Gastrocnemius medialis (tissue), 4 donors: ENCODE measurements around the gene PRXL2C. TPM values are rescaled to one million over a fixed set of nuclear protein-coding genes. Genes with fewer than 3 reads are reported as not detected.

ENCODE experiments used
- ATAC-seq, 2 donors: fragments of 150-250 bp; one replicate each; pipeline ENCODE4 v1.9.1; 2016
- DNase-seq, 2 donors: peaks; one replicate each; pipeline ENCODE4 v3.0.0-alpha.2; 2019
- H3K27ac ChIP-seq, 4 donors: fragments of 200-600 bp; sonication (generic); 1 replicate in 1 of 4; 2 replicates in 3 of 4; pipeline ENCODE4 v1.5.1; 2016 to 2018; ENCODE audit warnings: mild to moderate bottlenecking in 2 of 4, moderate library complexity in 1 of 4
- H3K27me3 ChIP-seq, 3 donors: fragments of 200-600 bp; sonication (generic) in 2 of 3; 1 replicate in 1 of 3; 2 replicates in 2 of 3; pipeline versions ENCODE4 v1.5.1 to v1.6.0; 2016 to 2019; ENCODE audit warnings: mild to moderate bottlenecking in 1 of 3, moderate library complexity in 1 of 3
- H3K36me3 ChIP-seq, 2 donors: fragments of 200-600 bp; sonication (generic) in 1 of 2; one replicate each; pipeline ENCODE4 v1.5.1; 2017 to 2018
- H3K4me1 ChIP-seq, 2 donors: fragments of 200-600 bp; sonication (generic) in 1 of 2; one replicate each; pipeline ENCODE4 v1.5.1; 2016 to 2017; ENCODE audit warnings: mild to moderate bottlenecking in 2 of 2
- H3K4me3 ChIP-seq, 4 donors: fragments of 200-600 bp; sonication (generic) in 3 of 4; 1 replicate in 1 of 4; 2 replicates in 3 of 4; pipeline ENCODE4 v1.5.1; 2016 to 2019; ENCODE audit warnings: mild to moderate bottlenecking in 2 of 4
- H3K9me3 ChIP-seq, 3 donors: fragments of 200-600 bp; sonication (generic) in 2 of 3; 1 replicate in 1 of 3; 2 replicates in 2 of 3; pipeline ENCODE4 v1.5.1; 2016 to 2019
- CTCF ChIP-seq, 5 experiments: fragments of 450-650 bp in 3 of 5; fragments of 200-600 bp in 2 of 5; sonication (generic) in 2 of 5; IDR thresholded peaks in 4 of 5; conservative IDR thresholded peaks in 1 of 5; 1 replicate in 4 of 5; 2 replicates in 1 of 5; pipeline ENCODE4 v1.5.1; 2016 to 2019; ENCODE audit warnings: antibody characterized with exemption in 5 of 5, mild to moderate bottlenecking in 3 of 5, moderate library complexity in 3 of 5
- POLR2A ChIP-seq, 2 donors: fragments of 450-650 bp; IDR thresholded peaks; one replicate each; pipeline ENCODE4 v1.6.1; 2017; ENCODE audit warnings: antibody characterized with exemption in 2 of 2, mild to moderate bottlenecking in 2 of 2, moderate library complexity in 2 of 2
- in situ Hi-C, 4 donors: fragments of 200-750 bp; cut with MboI; loops; one replicate each; pipeline versions ENCODE4 v1.15.0 to v1.8.0; 2017; ENCODE audit warnings: low sequenced_read_pairs in 4 of 4
- intact Hi-C: fragments of 100-400 bp; cut with DNase I; formaldehyde crosslinking; loops from one replicate; pipeline ENCODE4 v1.15.1; 2023; ENCODE audit warnings: low total_unique reads
- total RNA-seq, 4 donors: library from RNA; depleted of rRNA; stranded (reverse); fragments of >200 nt; gene quantifications; one replicate each; pipeline versions ENCODE4 v1.1.0 to v1.2.3, GENCODE V29; 2016

PRXL2C gene
- total RNA-seq, 4 donors from 2014 or later, result 16.9 to 29.4 (median 23.8) TPM

GRCh38 chr9:96609732-96610131 is 45.4 kb downstream of the PRXL2C start:
- intact Hi-C loops, result no loop called here
- Histone ChIP-seq H3K27ac (no peak overlapping the region), H3K36me3 (no peaks in the 10 kb centered on the region), H3K4me1 (peaks cover 13 to 19% of the 10 kb centered on the region in 2 donors), H3K4me3 (no peak overlapping the region), H3K27me3 (no peaks in the 10 kb centered on the region), H3K9me3 (no peaks in the 10 kb centered on the region)
- in situ Hi-C loops, result loop anchor here in 1 of 4 donors (10.0 kb wide), 1 partner anchor 45 kb away; the partner anchor contains the start of gene PRXL2C
- ATAC-seq (no peak), DNase-seq (no peak)
- TF ChIP-seq CTCF (IDR thresholded peaks at IDR 0.05 in 4 of 5, conservative IDR thresholded peaks at IDR 0.05 in 1 of 5), result no peak
- TF ChIP-seq POLR2A (IDR thresholded peaks at IDR 0.05), result no peak

- no peak overlapping the region for H3K4me3 ChIP-seq
- no peak overlapping the region for H3K27ac ChIP-seq
- ATAC-seq (no peak), DNase-seq (no peak)
- TF ChIP-seq CTCF (IDR thresholded peaks at IDR 0.05 in 4 of 5, conservative IDR thresholded peaks at IDR 0.05 in 1 of 5) (no peak), POLR2A (IDR thresholded peaks at IDR 0.05) (no peak)
- no peaks in the 10 kb centered on the region for H3K9me3 ChIP-seq
- H3K4me1 ChIP-seq, result peaks cover 12 to 21% of the 10 kb centered on the region in 2 donors
- in situ Hi-C loops, result loop anchor here in 1 of 4 donors (10.0 kb wide), 1 partner anchor 47 kb away; the partner anchor contains the start of gene PRXL2C
- intact Hi-C loops, result no loop called here
- no peaks in the 10 kb centered on the region for H3K36me3 ChIP-seq
- H3K27me3 ChIP-seq, result no peaks in the 10 kb centered on the region
These were observed 47.1 kb downstream of the PRXL2C start for GRCh38 chr9:96607971-96608370.

DNA sequence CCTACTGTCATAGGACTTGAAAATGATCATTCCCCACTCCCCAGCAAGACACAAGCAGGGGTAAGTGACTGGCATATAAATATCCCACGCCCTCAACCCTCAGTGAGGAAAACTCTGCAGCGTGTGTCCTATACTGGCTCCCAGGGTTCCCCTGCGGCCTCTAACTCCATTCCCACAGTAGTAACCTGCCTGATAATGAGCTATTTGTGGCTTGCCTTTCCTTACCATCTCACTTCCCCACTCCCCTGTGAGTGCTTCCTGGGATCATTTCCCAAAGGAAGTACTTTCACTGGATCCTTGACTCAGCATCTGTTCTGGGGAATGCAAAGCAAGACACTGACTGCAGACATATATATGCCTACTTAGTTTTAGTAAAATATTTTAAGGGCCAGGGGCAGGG is 49.8 kb downstream of the PRXL2C start:
- Histone ChIP-seq H3K4me1 (peaks cover 7 to 13% of the 10 kb centered on the region in 2 donors), H3K9me3 (no peaks in the 10 kb centered on the region), H3K4me3 (no peak overlapping the region), H3K27me3 (no peaks in the 10 kb centered on the region), H3K36me3 (no peaks in the 10 kb centered on the region), H3K27ac (no peak overlapping the region)
- no peak for ATAC-seq
- TF ChIP-seq CTCF (IDR thresholded peaks at IDR 0.05 in 4 of 5, conservative IDR thresholded peaks at IDR 0.05 in 1 of 5) (no peak), POLR2A (IDR thresholded peaks at IDR 0.05) (no peak)
- intact Hi-C loops (no loop called here), in situ Hi-C loops (loop anchor here in 1 of 4 donors (10.0 kb wide), 1 partner anchor 49 kb away; the partner anchor contains the start of gene PRXL2C)
- no peak for DNase-seq

DNA sequence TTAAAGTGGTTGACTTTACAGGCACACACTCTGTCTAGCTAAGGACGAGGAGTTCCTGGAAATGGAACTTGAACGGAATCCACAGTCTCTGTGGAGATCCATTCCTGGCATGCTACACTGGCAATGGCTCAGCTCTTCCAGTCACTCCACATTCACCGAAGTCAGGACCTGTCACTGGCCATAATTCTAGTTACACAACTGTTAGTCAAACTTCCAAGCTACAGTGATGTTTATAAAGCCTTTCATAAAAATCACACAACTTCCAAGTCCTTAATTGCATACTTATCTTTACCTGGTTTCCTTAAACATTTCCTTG is 51.2 kb downstream of the PRXL2C start:
- peak overlapping the region; percentile 10 to 37 (median 27) for H3K4me3 ChIP-seq
- H3K36me3 ChIP-seq, result no peaks in the 10 kb centered on the region
- intact Hi-C loops (no loop called here), in situ Hi-C loops (loop anchor here in 1 of 4 donors (10.0 kb wide), 1 partner anchor 51 kb away; the partner anchor contains the start of gene PRXL2C)
- H3K27me3 ChIP-seq, result no peaks in the 10 kb centered on the region
- H3K9me3 ChIP-seq, result no peaks in the 10 kb centered on the region
- peak overlapping the region; percentile 73 to 84 (median 78) for H3K27ac ChIP-seq
- peak; percentile 46 to 62 for DNase-seq
- peaks cover 7 to 13% of the 10 kb centered on the region in 2 donors for H3K4me1 ChIP-seq
- TF ChIP-seq POLR2A (IDR thresholded peaks at IDR 0.05) (no peak), CTCF (IDR thresholded peaks at IDR 0.05 in 4 of 5, conservative IDR thresholded peaks at IDR 0.05 in 1 of 5) (no peak)
- peak; percentile 94 to 95 for ATAC-seq
